GM21825 (cell line): ENCODE results near the gene TMED7.
"Not testable (repeated sequence)": the region's sequence is repeated elsewhere in the genome, so short reads cannot be mapped to it uniquely, and the experiment has no call there.

Experiments
- ATAC-seq: cut with Tn5 transposase; IDR thresholded peaks from one replicate; pipeline ENCODE4 v1.9.1; 2021; ENCODE audit warnings: mild to moderate bottlenecking, moderate library complexity; ENCODE audit not compliant: unreplicated experiment

Gene TMED7

GRCh38 chr5:115625579-115626444 lies at the start of gene TMED7:
Gene TMED7, minus strand, starts transcription at chr5:115626036. Its CDS starts 244 bp downstream, at chr5:115625792.
- ATAC-seq, result peak; percentile 96

GRCh38 chr5:115674782-115675181 lies 48.9 kb upstream of the TMED7 start:
- ATAC-seq, result not testable (repeated sequence)

DNA sequence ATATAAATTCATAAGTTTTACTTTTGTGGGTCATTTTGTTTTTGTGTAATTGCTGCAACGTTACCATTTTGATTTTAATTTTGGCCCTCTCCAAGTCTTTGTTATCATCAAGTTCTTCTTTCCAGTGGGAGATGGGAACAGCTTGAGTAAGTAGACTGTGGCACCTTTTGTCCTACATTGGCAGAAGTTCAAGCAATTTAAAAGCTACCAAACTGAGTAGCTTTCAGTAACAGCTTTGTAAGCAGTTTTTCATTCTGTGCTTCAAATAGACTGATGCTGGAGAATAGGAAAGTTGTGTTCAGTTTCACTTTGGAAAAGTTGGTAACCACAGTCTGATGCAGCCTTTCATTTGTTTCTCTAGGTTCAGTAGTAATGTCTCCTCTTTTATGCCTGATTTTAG lies 47.8 kb upstream of the TMED7 start:
- no peak for ATAC-seq

- no peak for ATAC-seq
These were observed 46.1 kb upstream of the TMED7 start for GRCh38 chr5:115671939-115672338.

- no peak for ATAC-seq
These were observed 40.2 kb upstream of the TMED7 start for GRCh38 chr5:115666023-115666422.

DNA sequence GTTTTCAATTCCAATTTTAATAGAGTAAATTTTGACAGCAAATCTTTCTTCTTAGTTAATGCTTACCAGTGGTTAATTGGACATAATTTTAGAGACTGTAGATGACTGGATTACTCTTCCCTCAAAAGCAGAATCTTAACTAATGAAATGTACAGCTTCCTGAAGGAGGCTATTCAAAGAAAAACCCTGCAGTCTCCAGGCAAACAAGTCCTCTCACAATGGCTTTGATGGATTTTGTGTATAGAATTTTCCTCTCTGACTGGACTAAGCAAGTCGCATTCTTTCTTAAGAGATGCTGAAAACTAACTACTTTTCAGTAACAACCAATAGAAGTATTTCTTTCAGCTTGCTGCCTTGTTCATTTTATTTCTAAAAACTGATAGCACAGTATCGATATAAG lies 35.7 kb upstream of the TMED7 start:
- no peak for ATAC-seq

GRCh38 chr5:115661101-115661500 lies 35.3 kb upstream of the TMED7 start:
- no peak for ATAC-seq

DNA sequence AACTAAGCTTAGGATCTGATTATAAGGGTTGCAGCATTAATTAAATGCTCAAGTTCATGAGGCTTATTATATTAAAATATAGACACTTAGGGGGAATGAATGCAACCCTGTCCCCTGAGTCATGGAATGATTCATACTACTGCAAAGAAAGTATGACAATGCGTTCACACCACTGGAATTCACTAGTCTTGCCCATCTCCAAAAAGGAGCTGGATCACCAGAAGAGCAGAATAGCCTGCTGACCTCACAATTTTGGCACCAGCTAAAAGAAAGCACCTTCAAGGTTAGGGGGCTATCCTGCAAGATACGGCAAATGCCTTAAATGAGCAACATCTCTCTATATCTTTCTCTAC lies 32.0 kb upstream of the TMED7 start:
- no peak for ATAC-seq

GRCh38 chr5:115657125-115657880 lies 31.5 kb upstream of the TMED7 start:
- ATAC-seq, result no peak

DNA sequence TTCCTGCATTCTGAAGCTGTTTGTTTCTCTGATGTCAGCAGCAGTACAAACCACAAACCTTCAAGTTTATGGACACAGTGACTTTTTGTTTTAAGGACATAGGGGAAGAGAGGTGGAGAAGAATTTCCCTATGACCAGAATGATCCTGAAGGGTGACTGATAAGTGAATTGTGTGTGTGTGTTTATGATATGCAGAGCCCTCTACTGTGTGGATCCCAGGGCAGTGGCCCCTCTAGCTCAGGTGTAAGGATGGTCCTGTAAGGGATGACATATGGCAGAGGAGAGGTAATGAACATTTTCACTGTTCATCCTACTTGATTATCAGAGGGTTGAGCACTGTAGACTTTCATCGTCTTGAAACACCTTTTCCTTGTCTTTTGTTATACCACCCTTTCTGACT lies 30.6 kb upstream of the TMED7 start:
- ATAC-seq, result no peak

DNA sequence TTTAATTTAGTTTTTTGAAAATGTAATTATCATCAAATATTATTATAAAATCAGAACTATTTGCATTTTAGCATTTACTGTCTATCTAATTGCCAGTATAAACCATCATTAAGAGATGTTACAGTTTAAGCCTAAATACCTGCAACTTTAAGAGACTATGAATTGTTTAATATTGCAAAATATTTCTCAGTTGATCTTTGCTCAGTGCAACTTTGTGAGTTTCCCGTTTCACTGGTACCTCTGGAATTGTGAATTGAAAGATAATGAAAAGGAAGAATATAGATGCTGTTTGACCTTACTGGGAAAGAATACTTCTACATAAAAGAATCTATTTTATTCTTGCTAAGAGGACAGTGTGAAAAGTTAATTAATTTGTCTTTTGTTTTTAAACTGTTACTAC lies 30.2 kb upstream of the TMED7 start:
- no peak for ATAC-seq

- no peak for ATAC-seq
These were observed 23.7 kb upstream of the TMED7 start for GRCh38 chr5:115649541-115649940.

- ATAC-seq, result no peak
These were observed 22.2 kb upstream of the TMED7 start for GRCh38 chr5:115648056-115648455.

GRCh38 chr5:115645386-115645785 lies 19.6 kb upstream of the TMED7 start:
- ATAC-seq, result not testable (repeated sequence)

DNA sequence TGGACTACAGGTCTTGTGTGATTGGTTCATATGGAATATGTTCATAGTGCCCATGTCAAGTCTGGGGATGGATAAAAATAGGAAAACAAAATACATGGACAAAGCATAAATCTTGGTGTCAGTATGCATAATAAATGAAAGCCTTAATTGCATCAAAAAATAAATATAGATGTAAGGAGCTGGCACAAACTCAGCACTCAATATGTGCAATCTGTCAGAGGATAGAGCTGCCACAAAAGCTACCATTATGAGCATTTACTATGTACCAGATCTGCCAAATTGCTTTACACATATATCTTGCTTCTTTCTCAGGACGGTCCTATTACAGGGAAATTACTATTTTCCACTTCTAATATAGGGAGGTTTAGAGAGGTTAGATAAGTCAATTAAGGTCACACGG lies 18.2 kb upstream of the TMED7 start:
- ATAC-seq, result no peak

DNA sequence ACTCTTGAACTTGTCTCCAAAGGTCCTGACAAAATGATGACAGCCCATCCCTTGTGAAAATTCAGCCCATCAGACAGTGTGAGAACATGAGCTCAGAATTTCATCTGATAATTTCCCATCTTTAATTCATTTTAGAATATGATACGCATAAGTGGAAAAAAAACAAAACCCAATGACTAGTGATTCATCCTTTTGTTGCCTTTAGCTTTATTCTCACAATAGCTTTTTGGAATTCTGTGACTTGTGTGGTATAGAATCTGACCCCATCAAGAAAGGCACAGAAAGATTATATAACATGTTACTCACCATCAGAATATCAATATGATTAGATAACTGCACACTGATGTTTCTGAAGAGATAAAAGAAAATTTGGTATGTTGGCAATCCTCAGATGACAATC lies 16.1 kb upstream of the TMED7 start:
- no peak for ATAC-seq

GRCh38 chr5:115640274-115640673 lies 14.4 kb upstream of the TMED7 start:
- ATAC-seq, result no peak

DNA sequence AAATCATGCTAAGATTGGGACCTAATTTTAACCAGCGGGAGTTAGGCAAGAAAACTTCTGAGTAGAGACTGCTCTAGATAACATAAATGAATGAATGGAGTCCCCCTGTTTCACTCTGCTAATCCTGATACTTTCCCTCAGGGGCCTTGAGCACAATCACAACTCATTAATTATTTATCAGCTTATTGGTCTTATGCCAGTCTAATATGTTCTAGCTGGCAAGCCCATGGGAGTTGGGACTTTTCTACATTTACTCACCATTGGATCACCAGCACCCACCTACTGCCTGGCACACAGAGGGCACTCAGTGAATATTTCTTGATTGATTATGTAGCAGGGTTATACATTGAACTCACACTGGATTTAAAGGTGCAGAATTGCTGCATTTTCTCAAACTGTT lies 13.5 kb upstream of the TMED7 start:
- ATAC-seq, result no peak

DNA sequence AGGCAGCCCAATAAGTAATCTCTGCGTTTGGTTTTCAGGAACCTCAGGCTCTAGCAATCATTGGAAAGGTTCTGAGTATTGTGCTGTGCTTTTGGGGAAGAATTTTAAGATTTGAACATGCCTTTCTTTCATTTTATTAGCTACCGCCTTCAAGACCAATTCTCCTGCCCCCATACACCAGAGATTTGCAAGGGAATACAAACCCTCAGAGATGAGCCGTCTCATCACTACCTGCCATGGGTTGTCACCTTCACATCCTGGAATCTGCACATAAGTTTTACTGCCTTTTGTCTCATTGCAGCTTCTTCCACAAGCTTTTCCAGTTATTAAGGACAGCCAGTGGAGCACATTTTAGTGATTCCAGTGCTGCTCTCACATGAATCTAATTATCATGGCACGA lies 11.7 kb upstream of the TMED7 start:
- no peak for ATAC-seq

- ATAC-seq, result no peak
These were observed 10.2 kb upstream of the TMED7 start for GRCh38 chr5:115636008-115636407.

GRCh38 chr5:115634343-115635132 lies 8.7 kb upstream of the TMED7 start:
- ATAC-seq, result peak; percentile 61
